Gastroesophageal sphincter (tissue), 4 donors: ENCODE results near the gene COL6A1. TPM values are rescaled to one million over a fixed set of nuclear protein-coding genes. Genes with fewer than 3 reads are reported as not detected.

ENCODE experiments used
- ATAC-seq: fragments of 150-250 bp; one replicate; pipeline ENCODE4 v1.9.1; 2016; ENCODE audit warnings: mild to moderate bottlenecking, moderate library complexity
- H3K27ac ChIP-seq, 4 donors: fragments of 200-600 bp; sonication (generic) in 3 of 4; 1 replicate in 3 of 4; 2 replicates in 1 of 4; pipeline ENCODE4 v1.5.1; 2016 to 2019
- H3K27me3 ChIP-seq: fragments of 200-600 bp; sonication (generic); one replicate; pipeline ENCODE4 v1.5.1; 2019
- H3K36me3 ChIP-seq, 2 donors: fragments of 200-600 bp; sonication (generic); one replicate each; pipeline ENCODE4 v1.5.1; 2019; ENCODE audit warnings: control low read depth in 1 of 2
- H3K4me1 ChIP-seq, 3 donors: fragments of 200-600 bp; sonication (generic); 1 replicate in 2 of 3; 2 replicates in 1 of 3; pipeline ENCODE4 v1.5.1; 2016 to 2019; ENCODE audit warnings: control low read depth in 2 of 3
- H3K4me3 ChIP-seq, 2 donors: fragments of 200-600 bp; sonication (generic); one replicate each; pipeline ENCODE4 v1.5.1; 2019; ENCODE audit warnings: mild to moderate bottlenecking in 1 of 2, moderate library complexity in 1 of 2
- H3K9me3 ChIP-seq, 3 donors: fragments of 200-600 bp; sonication (generic); one replicate each; pipeline ENCODE4 v1.5.1; 2017 to 2019; ENCODE audit warnings: control low read depth in 2 of 3
- CTCF ChIP-seq, 4 experiments: fragments of 200-600 bp in 2 of 4; fragments of 450-650 bp in 2 of 4; sonication (generic) in 1 of 4; IDR thresholded peaks; one replicate each; pipeline ENCODE4 v1.5.1; 2017 to 2019; ENCODE audit warnings: antibody characterized with exemption in 4 of 4, mild to moderate bottlenecking in 2 of 4, moderate library complexity in 2 of 4
- EP300 ChIP-seq: sonication (generic); formaldehyde crosslinking; IDR thresholded peaks from one replicate; pipeline ENCODE4 v1.6.1; 2017; ENCODE audit warnings: antibody characterized with exemption, mild to moderate bottlenecking
- POLR2A ChIP-seq, 2 donors: fragments of 450-650 bp; IDR thresholded peaks; one replicate each; pipeline ENCODE4 v1.6.1; 2017; ENCODE audit warnings: antibody characterized with exemption in 2 of 2, mild to moderate bottlenecking in 2 of 2, moderate library complexity in 1 of 2
- POLR2AphosphoS5 ChIP-seq: sonication (generic); formaldehyde crosslinking; IDR thresholded peaks from one replicate; pipeline ENCODE4 v1.6.1; 2017; ENCODE audit warnings: antibody characterized with exemption
- WGBS, 2 donors: methylation state at CpG; one replicate each; pipeline ENCODE4 v1.1.5; 2018; ENCODE audit warnings: low coverage in 1 of 2; 5-methylcytosine and 5-hydroxymethylcytosine counted together
- total RNA-seq, 4 donors: library from RNA; depleted of rRNA; stranded (reverse); fragments of >200 nt; gene quantifications; one replicate each; pipeline ENCODE4 v1.1.0, GENCODE V29; 2016

The COL6A1 gene
- 1,000 to 10,000 TPM in 2 of 4 donors, 100 to 1,000 TPM in 2; 477 to 1,231 (median 878) TPM for total RNA-seq

- WGBS, 2 donors, result 1% methylated on average over 17 of the region's 63 CpGs; no CpG with 5 or more reads in 1 of the 2 donors
- TF ChIP-seq POLR2AphosphoS5 (peak; percentile 85), CTCF (IDR thresholded peaks at IDR 0.05) (peak in 2 of 4 experiments; percentile 5 to 8), EP300 (no peak), POLR2A (IDR thresholded peaks at IDR 0.05) (peak; percentile 86 to 91)
- Histone ChIP-seq H3K27ac (peak within 1 kb of the TSS; percentile 89 to 99 (median 96)), H3K36me3 (peaks cover 0 to 27% of the 10 kb centered on the region in 2 donors), H3K27me3 (no peaks in the 10 kb centered on the region), H3K9me3 (no peaks in the 10 kb centered on the region), H3K4me1 (peaks cover 0 to 77% (median 46%) of the 10 kb centered on the region in 3 donors), H3K4me3 (peak within 1 kb of the TSS; percentile 72 to 83)
- peak; percentile 72 for ATAC-seq
Measured at GRCh38 chr21:45981151-45982091, at the start of gene COL6A1. Gene COL6A1 (plus strand): TSS chr21:45981770. CDS start chr21:45981851, 81 bp downstream.

GRCh38 chr21:45932922-45933502 is 48.6 kb upstream of the COL6A1 start:
- H3K27me3 ChIP-seq, result no peaks in the 10 kb centered on the region
- no peak overlapping the region for H3K27ac ChIP-seq
- no peak overlapping the region for H3K4me3 ChIP-seq
- H3K36me3 ChIP-seq, result peaks cover 0 to 33% of the 10 kb centered on the region in 2 donors
- no peak for ATAC-seq
- WGBS, 2 donors, result 72 to 74% methylated on average over 4 to 7 of the region's 9 CpGs
- H3K9me3 ChIP-seq, result peaks cover 0 to 28% (median 0%) of the 10 kb centered on the region in 3 donors
- no peaks in the 10 kb centered on the region for H3K4me1 ChIP-seq
- TF ChIP-seq POLR2A (IDR thresholded peaks at IDR 0.05), result no peak
- no peak for TF ChIP-seq POLR2AphosphoS5
- no peak for TF ChIP-seq CTCF (IDR thresholded peaks at IDR 0.05)
- no peak for TF ChIP-seq EP300

- Histone ChIP-seq H3K36me3 (peaks cover 0 to 33% of the 10 kb centered on the region in 2 donors), H3K27ac (no peak overlapping the region), H3K9me3 (peaks cover 0 to 28% (median 0%) of the 10 kb centered on the region in 3 donors), H3K4me1 (no peaks in the 10 kb centered on the region), H3K4me3 (no peak overlapping the region), H3K27me3 (no peaks in the 10 kb centered on the region)
- TF ChIP-seq EP300 (no peak), POLR2A (IDR thresholded peaks at IDR 0.05) (no peak)
- no peak for ATAC-seq
- 65 to 73% methylated on average over 2 to 5 of the region's 6 CpGs for WGBS, 2 donors
Measured at GRCh38 chr21:45934085-45934484, 47.5 kb upstream of the COL6A1 start.

- Histone ChIP-seq H3K27ac (no peak overlapping the region), H3K9me3 (peaks cover 0 to 28% (median 0%) of the 10 kb centered on the region in 3 donors), H3K4me1 (no peaks in the 10 kb centered on the region), H3K27me3 (no peaks in the 10 kb centered on the region), H3K4me3 (no peak overlapping the region), H3K36me3 (peaks cover 0 to 33% of the 10 kb centered on the region in 2 donors)
- WGBS, 2 donors, result no CpG with 5 or more reads among the region's 3 CpGs
- TF ChIP-seq CTCF (IDR thresholded peaks at IDR 0.05) (no peak), POLR2A (IDR thresholded peaks at IDR 0.05) (no peak), POLR2AphosphoS5 (no peak), EP300 (no peak)
- ATAC-seq, result no peak
Measured at GRCh38 chr21:45934554-45934953, 47.0 kb upstream of the COL6A1 start.

- no peak overlapping the region for H3K27ac ChIP-seq
- peaks cover 0 to 33% of the 10 kb centered on the region in 2 donors for H3K36me3 ChIP-seq
- no peak overlapping the region for H3K4me3 ChIP-seq
- H3K27me3 ChIP-seq, result no peaks in the 10 kb centered on the region
- peaks cover 0 to 28% (median 0%) of the 10 kb centered on the region in 3 donors for H3K9me3 ChIP-seq
- TF ChIP-seq CTCF (IDR thresholded peaks at IDR 0.05) (no peak), EP300 (no peak), POLR2AphosphoS5 (no peak), POLR2A (IDR thresholded peaks at IDR 0.05) (no peak)
- WGBS, 2 donors, result no CpG with 5 or more reads among the region's 3 CpGs
- ATAC-seq, result no peak
- no peaks in the 10 kb centered on the region for H3K4me1 ChIP-seq
Measured at GRCh38 chr21:45935628-45936027, 45.9 kb upstream of the COL6A1 start.
